ENCODE data around the gene PEAR1. TPM values are rescaled to one million over a fixed set of nuclear protein-coding genes. Genes with fewer than 3 reads are reported as not detected.

Gene PEAR1
- total RNA-seq, 2 donors from 2014 or later: 2.5 to 3.5 TPM

DNA sequence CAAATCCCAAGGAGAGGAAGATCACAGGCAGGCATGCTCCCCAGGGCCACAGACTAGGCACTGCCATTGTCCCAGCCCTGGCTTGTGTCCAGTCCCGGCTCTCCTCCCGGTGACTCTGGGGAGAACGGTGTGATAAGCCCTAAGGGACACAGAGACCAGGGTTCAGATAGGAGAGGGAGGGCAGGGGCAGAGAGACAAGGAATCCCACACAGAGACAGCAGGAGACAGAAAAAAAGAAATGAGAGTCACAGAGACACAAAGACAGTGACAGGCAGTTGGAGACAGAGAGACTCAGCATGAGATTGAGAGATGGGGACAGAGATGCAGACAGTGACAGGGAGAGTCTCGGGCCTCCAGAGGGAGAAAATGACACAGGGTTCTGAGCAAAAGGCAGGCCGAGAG is 35.0 kb upstream of the PEAR1 start:
- Histone ChIP-seq H3K9ac (ENCODE audit: low read depth in 2 of 2, low read length in 2 of 2) (no peak overlapping the region), H3K36me3 (no peaks in the 10 kb centered on the region), H3K4me3 (no peak overlapping the region), H3K9me3 (no peaks in the 10 kb centered on the region), H3K27ac (no peak overlapping the region), H3K27me3 (peaks cover 43% of the 10 kb centered on the region), H3K4me1 (peaks cover 7% of the 10 kb centered on the region)
- DNase-seq: no peak
- intact Hi-C loops (cut with DNase I): no loop called here
- TF ChIP-seq, protein P1, sequence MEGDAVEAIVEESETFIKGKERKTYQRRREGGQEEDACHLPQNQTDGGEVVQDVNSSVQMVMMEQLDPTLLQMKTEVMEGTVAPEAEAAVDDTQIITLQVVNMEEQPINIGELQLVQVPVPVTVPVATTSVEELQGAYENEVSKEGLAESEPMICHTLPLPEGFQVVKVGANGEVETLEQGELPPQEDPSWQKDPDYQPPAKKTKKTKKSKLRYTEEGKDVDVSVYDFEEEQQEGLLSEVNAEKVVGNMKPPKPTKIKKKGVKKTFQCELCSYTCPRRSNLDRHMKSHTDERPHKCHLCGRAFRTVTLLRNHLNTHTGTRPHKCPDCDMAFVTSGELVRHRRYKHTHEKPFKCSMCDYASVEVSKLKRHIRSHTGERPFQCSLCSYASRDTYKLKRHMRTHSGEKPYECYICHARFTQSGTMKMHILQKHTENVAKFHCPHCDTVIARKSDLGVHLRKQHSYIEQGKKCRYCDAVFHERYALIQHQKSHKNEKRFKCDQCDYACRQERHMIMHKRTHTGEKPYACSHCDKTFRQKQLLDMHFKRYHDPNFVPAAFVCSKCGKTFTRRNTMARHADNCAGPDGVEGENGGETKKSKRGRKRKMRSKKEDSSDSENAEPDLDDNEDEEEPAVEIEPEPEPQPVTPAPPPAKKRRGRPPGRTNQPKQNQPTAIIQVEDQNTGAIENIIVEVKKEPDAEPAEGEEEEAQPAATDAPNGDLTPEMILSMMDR (IDR thresholded peaks at IDR 0.05): no peak

- no peak within 1 kb of the TSS for H3K27ac ChIP-seq
- no peak within 1 kb of the TSS for H3K9ac ChIP-seq (ENCODE audit: low read depth in 2 of 2, low read length in 2 of 2)
- TF ChIP-seq, protein P1 (IDR thresholded peaks at IDR 0.05): no peak
- peaks cover 43% of the 10 kb centered on the region for H3K27me3 ChIP-seq
- peaks cover 7% of the 10 kb centered on the region for H3K4me1 ChIP-seq
- no peak for DNase-seq
- H3K4me3 ChIP-seq: peak within 1 kb of the TSS; percentile 27
- no peaks in the 10 kb centered on the region for H3K9me3 ChIP-seq
- intact Hi-C loops (cut with DNase I): no loop called here
- H3K36me3 ChIP-seq: no peaks in the 10 kb centered on the region
Observed at GRCh38 chr1:156858959-156859522, 34.5 kb upstream of the PEAR1 start, which contains the start of gene INSRR. Gene INSRR, minus strand, starts transcription at chr1:156859117. Its CDS starts 496 bp downstream, at chr1:156858621.

DNA sequence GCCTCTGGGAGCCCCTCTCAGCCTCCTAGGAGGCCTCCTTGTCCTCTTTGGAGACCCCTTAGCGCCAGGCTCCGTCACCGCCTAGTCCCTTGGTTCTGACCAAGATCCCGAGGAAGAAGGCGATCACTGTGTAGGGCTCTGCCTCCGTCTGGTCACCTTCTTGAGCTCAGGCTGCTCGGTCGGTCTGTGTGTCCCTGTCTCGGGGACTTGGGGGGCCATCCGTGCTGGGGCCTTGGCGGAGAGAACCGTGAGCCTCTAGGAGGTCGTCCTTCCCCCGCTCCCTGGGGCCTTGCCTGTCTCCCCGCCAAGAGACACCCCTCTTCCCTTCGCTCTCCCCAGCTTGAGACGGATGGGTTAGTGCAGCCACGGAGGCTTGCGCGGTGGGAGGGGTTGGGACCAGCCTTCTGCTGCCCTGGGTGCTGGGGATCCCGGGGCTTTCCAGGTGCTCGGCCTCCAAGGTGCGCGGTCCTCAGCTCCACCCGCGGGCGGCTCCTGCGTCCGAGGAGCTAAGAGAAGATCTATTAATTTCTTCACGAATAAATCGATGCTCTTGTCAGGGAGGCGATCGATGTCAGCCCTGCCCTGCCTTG is 33.9 kb upstream of the PEAR1 start:
- Histone ChIP-seq H3K27ac (no peak overlapping the region), H3K27me3 (peaks cover 43% of the 10 kb centered on the region), H3K4me3 (peak overlapping the region; percentile 27), H3K4me1 (peaks cover 7% of the 10 kb centered on the region), H3K9me3 (no peaks in the 10 kb centered on the region), H3K9ac (ENCODE audit: low read depth in 2 of 2, low read length in 2 of 2) (no peak overlapping the region), H3K36me3 (no peaks in the 10 kb centered on the region)
- intact Hi-C loops (cut with DNase I): loop anchor here (10.0 kb wide), 1 partner anchor 235 kb away; no protein-coding TSS in a partner anchor
- TF ChIP-seq, protein P1 (IDR thresholded peaks at IDR 0.05): no peak
- DNase-seq: no peak

- H3K27ac ChIP-seq: no peak overlapping the region
- peak overlapping the region; percentile 27 for H3K4me3 ChIP-seq
- no peak overlapping the region for H3K9ac ChIP-seq (ENCODE audit: low read depth in 2 of 2, low read length in 2 of 2)
- H3K4me1 ChIP-seq: peaks cover 7% of the 10 kb centered on the region
- intact Hi-C loops (cut with DNase I): loop anchor here (10.0 kb wide), 1 partner anchor 235 kb away; no protein-coding TSS in a partner anchor
- H3K27me3 ChIP-seq: peaks cover 43% of the 10 kb centered on the region
- peak; percentile 49 for DNase-seq
- TF ChIP-seq, protein P1 (IDR thresholded peaks at IDR 0.05): peak; percentile 86
- no peaks in the 10 kb centered on the region for H3K36me3 ChIP-seq
- H3K9me3 ChIP-seq: no peaks in the 10 kb centered on the region
Observed at GRCh38 chr1:156860113-156860627, 33.3 kb upstream of the PEAR1 start.

- peaks cover 43% of the 10 kb centered on the region for H3K27me3 ChIP-seq
- peak; percentile 24 for DNase-seq
- H3K9ac ChIP-seq (ENCODE audit: low read depth in 2 of 2, low read length in 2 of 2): no peak within 1 kb of the TSS
- H3K9me3 ChIP-seq: no peaks in the 10 kb centered on the region
- intact Hi-C loops (cut with DNase I): loop anchor here (10.0 kb wide), 1 partner anchor 236 kb away; no protein-coding TSS in a partner anchor
- H3K27ac ChIP-seq: no peak within 1 kb of the TSS
- H3K36me3 ChIP-seq: no peaks in the 10 kb centered on the region
- TF ChIP-seq, protein P1 (IDR thresholded peaks at IDR 0.05): no peak
- H3K4me1 ChIP-seq: peaks cover 7% of the 10 kb centered on the region
- H3K4me3 ChIP-seq: peak within 1 kb of the TSS; percentile 27
Observed at GRCh38 chr1:156860628-156861423, 32.7 kb upstream of the PEAR1 start, which contains the start of gene NTRK1. Gene NTRK1, plus strand, starts transcription at chr1:156860865. Its CDS starts 70 bp downstream, at chr1:156860935.

Measured in colonic mucosa (tissue), 4 donors.